DLD1 (cell line): ENCODE measurements around the gene MAPK4.
"Not testable (repeated sequence)": the region's sequence is repeated elsewhere in the genome, so short reads cannot be mapped to it uniquely, and the experiment has no call there.

ENCODE experiments used
- in situ Hi-C: cut with HindIII; loops from 2 replicates; pipeline ENCODE4 v1.10.0; 2017; ENCODE audit warnings: low sequenced_read_pairs

The MAPK4 gene

DNA sequence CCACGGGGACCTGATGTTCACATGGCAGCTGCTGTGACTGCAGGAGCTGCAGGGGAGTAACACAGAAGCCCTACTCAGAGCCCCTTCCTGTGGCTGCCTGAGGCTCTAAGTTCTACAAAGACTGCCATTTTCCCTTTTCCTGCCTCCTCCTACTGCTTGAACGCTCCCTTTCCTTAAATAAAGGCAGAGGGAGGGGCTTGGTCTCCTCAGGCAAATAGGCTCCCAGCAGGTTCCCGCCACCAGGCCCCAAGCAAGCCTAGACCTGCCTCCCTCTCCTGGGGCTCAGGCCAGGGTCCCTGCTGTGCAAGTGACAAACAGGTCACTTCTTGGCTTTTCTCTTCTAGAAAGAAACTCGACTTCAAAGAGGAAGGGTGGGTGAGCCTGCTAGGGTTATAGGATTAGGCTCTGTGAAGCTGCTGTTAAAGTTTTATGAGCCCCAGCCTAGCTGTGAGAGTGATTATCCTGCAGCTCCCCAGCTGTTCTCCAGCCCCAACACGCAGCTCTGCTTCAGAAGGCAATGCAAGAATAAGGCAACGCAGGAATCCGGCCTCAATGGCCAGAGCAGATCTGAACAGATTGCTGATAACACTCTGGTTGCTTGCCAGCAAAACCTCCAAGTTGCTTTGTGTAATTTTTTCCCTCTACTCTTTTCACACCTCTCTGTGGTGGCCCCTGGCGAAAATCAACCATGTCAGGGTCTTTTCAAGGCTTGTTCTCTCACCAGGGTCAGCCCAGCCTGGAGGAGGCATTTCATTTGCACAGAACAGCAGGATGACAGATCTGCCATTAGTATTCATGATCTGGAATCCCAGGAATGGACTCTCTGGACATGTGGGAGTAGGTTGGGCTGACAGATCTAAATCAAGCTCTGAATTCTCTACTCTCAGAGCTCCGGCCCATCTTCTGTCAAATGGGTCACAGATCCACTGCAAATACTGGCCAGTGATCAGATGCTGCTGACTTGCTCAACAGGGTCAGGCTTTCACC lies 188.6 kb downstream of the MAPK4 start:
- in situ Hi-C loops, result no loop called here

- in situ Hi-C loops, result no loop called here
These were observed 189.5 kb downstream of the MAPK4 start for GRCh38 chr18:50749421-50749820.

GRCh38 chr18:50749945-50750344 lies 190.1 kb downstream of the MAPK4 start:
- in situ Hi-C loops, result no loop called here

DNA sequence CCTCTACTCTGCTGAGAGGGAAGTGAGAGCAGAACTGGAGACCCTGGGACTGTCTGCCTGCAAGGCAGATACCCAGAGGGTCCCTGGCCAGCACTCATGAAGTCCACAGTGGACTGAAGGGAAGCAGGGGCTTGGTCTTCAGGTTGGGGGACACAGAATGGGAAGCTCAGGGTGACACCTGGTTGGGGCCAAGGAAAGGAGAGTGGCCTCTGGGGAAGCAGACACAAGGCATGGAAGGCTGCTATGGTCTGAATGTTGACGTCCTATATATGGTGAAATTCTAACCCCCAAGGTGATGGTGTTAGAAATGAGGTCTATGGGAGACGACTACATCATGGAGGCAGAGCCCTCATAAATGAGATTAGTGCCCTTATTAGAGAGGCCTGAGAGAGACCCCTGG lies 190.7 kb downstream of the MAPK4 start:
- in situ Hi-C loops, result no loop called here

GRCh38 chr18:50751490-50751889 lies 191.6 kb downstream of the MAPK4 start:
- in situ Hi-C loops, result no loop called here

DNA sequence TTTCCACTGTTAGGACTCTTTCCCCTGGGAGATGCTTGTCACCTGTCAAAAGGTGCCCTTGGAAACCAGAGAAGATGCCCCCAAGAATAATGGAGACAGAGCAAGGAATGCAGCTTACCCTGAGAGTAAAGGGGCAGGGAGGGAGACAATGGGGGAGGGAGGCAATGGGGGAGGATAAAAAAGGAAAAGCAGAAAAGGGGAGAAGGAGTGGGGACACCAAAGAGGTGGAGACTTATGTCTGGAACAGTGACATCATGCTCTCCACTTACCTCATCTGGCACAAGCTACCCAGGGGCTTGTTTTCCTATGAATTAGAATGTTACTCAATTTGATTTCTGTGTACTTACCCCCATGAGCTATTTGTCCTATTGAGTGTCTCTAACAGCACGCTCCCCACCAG lies 192.1 kb downstream of the MAPK4 start:
- in situ Hi-C loops, result no loop called here

DNA sequence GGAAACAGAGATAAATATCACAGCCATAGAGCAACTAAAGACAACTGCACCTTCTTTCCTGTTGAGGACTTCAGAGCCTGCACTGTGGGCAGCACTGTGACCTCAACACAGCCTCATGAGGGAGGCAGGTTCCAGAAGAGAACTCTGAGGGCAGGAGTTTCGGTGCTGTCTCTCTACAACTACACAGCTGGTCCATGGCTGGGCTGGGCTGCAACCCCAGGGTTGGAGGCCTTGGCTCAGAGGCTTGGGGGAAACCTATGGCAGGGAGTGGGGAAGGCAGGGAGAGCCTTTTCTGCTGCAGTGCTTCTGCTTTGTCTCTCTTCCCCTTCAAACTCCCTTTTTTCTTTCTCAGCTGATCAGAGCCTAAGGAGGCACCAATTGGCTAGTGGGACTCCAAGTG lies 193.4 kb downstream of the MAPK4 start:
- in situ Hi-C loops, result no loop called here

DNA sequence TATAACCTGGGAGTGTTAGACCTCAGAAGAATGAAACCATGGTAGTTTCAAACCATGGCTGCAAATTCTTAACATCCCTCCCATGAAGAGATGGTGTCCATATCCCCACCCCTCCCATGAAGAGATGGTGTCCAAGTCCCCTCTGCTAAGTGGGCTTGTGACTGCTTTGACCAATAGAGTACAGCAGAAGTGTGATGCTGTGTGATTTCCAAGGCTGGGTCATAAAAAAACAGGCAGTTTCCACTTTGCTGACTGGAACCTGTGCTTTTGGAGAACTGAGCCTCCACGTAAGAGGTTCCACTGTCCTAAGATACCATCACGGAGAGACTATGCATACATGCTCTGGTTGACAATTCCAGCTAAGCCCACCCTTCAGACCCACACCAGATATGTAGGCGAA lies 194.4 kb downstream of the MAPK4 start:
- in situ Hi-C loops, result no loop called here

GRCh38 chr18:50757358-50757757 lies 197.5 kb downstream of the MAPK4 start:
- in situ Hi-C loops, result no loop called here

- in situ Hi-C loops, result no loop called here
These were observed 209.6 kb downstream of the MAPK4 start for GRCh38 chr18:50769463-50769862.

DNA sequence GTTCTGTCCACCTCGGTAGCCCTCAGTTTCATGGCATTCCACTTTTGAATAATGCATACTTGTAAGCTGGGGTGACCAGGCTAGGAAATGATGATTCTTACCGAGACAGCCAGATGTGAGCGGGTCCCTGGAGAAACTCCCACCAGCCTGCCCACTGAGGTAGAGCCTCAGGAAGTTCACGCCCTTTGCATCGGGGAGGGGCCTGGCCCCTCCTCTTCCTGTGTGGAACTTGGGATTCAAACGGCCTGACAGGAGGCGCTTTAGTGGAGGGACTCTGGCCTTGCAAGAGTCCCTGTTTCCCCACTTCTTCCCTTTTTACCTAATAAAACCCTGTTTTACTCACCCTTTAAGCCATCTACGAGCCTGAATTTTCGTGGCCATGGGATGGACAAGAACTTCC lies 215.3 kb downstream of the MAPK4 start:
- in situ Hi-C loops, result no loop called here

DNA sequence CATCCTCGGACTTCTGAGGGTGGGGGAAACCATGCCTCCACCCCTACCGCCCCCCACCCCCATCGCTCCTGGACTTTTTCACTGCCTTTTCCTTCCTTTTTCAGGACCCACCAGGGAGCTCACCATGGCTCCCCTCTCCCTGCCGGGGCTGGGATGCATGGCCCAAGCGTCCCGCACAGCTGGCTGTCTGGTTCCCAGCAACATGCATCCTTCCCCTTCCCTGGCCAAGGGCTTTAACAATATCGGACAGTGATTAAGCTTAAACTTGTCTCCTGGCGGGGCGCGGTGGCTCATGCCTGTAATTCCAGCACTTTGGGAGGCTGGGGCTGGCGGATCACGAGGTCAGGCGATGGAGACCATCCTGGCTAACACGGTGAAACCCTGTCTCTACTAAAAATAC lies 215.8 kb downstream of the MAPK4 start:
- in situ Hi-C loops, result no loop called here

DNA sequence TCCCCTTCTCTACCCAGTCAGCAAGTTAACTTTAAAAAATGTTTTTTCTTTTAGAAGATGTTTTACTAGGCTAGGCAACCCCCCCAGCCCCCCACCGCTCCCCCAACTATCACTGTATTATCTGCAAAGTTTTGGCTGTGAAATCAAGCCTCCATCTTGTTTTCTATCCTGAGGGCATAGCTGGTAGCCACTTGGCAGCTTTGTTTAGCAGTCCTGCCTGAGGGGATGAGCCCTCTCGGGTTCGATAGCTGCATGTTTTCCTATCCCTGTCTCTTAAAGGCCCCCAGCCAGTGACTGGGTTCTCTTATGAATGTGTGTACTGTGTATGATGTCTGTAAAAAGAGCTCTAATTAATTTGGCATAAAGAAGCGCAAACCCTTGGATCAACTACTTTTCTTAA lies 216.5 kb downstream of the MAPK4 start:
- in situ Hi-C loops, result no loop called here

GRCh38 chr18:50779021-50779420 lies 219.1 kb downstream of the MAPK4 start:
- in situ Hi-C loops, result not testable (repeated sequence)
